Adrenal gland (tissue), 5 donors: ENCODE measurements around the gene LEPROT.

Experiments
- CTCF ChIP-seq, 6 experiments: fragments of 450-650 bp in 4 of 6; fragments of 200-600 bp in 2 of 6; sonication (generic) in 1 of 6; IDR thresholded peaks; 1 replicate in 5 of 6; 2 replicates in 1 of 6; pipeline versions ENCODE4 v1.5.1 to v1.8.0; 2016 to 2021; ENCODE audit warnings: antibody characterized with exemption in 6 of 6, mild to moderate bottlenecking in 2 of 6, moderate library complexity in 1 of 6
- POLR2A ChIP-seq, 2 donors: fragments of 450-650 bp; IDR thresholded peaks; one replicate each; pipeline ENCODE4 v1.6.1; 2017; ENCODE audit warnings: antibody characterized with exemption in 2 of 2, mild to moderate bottlenecking in 2 of 2, moderate library complexity in 1 of 2
- donor health status: DM: no; HTN: no; CAD: no.

DNA sequence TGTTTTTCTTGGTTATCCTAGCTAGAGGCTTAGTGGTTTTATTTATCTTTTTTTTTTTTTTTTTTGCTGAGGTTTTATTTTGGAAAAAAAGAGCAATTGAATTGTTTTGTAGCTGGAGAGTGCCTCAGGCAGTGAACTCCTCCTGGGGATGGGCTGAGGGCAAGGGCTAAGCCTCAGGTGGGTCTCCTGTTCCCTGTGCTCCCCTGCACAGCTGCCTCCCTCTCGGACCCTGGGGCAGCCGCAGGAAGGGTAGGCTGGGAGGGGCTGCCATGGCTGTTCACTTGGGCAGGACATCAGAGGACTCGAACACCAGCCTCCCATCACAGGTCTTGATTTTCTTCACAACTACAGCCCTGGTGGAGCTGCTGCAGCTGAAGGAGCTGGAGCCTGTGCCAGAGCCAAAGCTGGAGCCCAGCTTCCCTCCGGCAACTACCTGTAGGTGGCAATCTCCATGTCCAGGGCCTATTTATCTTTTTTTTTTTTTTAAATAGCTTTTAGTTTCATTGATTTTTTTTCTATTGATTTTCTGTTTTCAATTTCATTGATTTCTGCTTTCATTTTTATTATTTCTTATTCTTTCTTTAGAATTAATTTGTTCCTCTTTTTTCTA lies 28.9 kb downstream of the LEPROT start:
- TF ChIP-seq POLR2A (IDR thresholded peaks at IDR 0.05) (no peak), CTCF (IDR thresholded peaks at IDR 0.05) (no peak)
